ENCODE results near the gene DSCAM.

GRCh38 chr21:40191196-40191595 is 655.8 kb downstream of the DSCAM start:
- TF ChIP-seq CTCF (IDR thresholded peaks at IDR 0.05): no peak
- TF ChIP-seq POLR2A (IDR thresholded peaks at IDR 0.05): no peak
